GM23338 (cell line): ENCODE results near the gene MLPH.

Source experiments
- CTCF ChIP-seq, 2 experiments: fragments of 200-600 bp in 1 of 2; sonication (generic) in 1 of 2; conservative IDR thresholded peaks; 2 replicates each; pipeline versions ENCODE4 v1.5.1 to v1.6.1; 2016 to 2017; ENCODE audit warnings: antibody characterized with exemption in 2 of 2, low read depth in 2 of 2, mild to moderate bottlenecking in 2 of 2, moderate library complexity in 1 of 2
- EZH2 ChIP-seq: fragments of 200-600 bp; sonication (generic); IDR thresholded peaks from one replicate; pipeline ENCODE4 v1.8.0; 2017; ENCODE audit warnings: antibody characterized with exemption, mild to moderate bottlenecking, low read depth; ENCODE audit not compliant: unreplicated experiment
- EZH2phosphoT487 ChIP-seq: fragments of 200-600 bp; sonication (generic); IDR thresholded peaks from one replicate; pipeline ENCODE4 v1.8.1; 2018; ENCODE audit warnings: antibody characterized with exemption; ENCODE audit not compliant: unreplicated experiment
- POLR2AphosphoS5 ChIP-seq: IDR thresholded peaks from 2 replicates; pipeline ENCODE4 v1.6.1; 2016; ENCODE audit warnings: antibody characterized with exemption, low read depth
- REST ChIP-seq: IDR thresholded peaks from one replicate; pipeline ENCODE4 v1.6.1; 2018; ENCODE audit warnings: antibody characterized with exemption; ENCODE audit not compliant: unreplicated experiment
- ZNF331 ChIP-seq: fragments of 250-450 bp; sonication (Bioruptor Pico); IDR thresholded peaks from 2 replicates; pipeline ENCODE4 v1.5.0; 2020; ENCODE audit warnings: low read depth, mild to moderate bottlenecking, moderate library complexity

GRCh38 chr2:237546876-237547395 is 59.9 kb downstream of the MLPH start:
- TF ChIP-seq POLR2AphosphoS5 (no peak), ZNF331 (CRISPR knock-in tag) (no peak), EZH2 (no peak), CTCF (conservative IDR thresholded peaks at IDR 0.05; ENCODE audit: low read depth in 2 of 2) (no peak), REST (no peak), EZH2phosphoT487 (no peak)
